GM23248 (cell line): ENCODE measurements around the gene MED22.

ENCODE experiments used
- EZH2 ChIP-seq: fragments of 200-600 bp; sonication (generic); IDR thresholded peaks from 2 replicates; pipeline ENCODE4 v1.6.1; 2018; ENCODE audit warnings: antibody characterized with exemption, mild to moderate bottlenecking; ENCODE audit not compliant: insufficient read depth, poor library complexity, severe bottlenecking
- EZH2phosphoT487 ChIP-seq: fragments of 200-600 bp; sonication (generic); IDR thresholded peaks from 2 replicates; pipeline ENCODE4 v1.6.1; 2018; ENCODE audit warnings: antibody characterized with exemption, moderate library complexity, mild to moderate bottlenecking, low read depth; ENCODE audit not compliant: insufficient read depth

- TF ChIP-seq EZH2phosphoT487 (no peak), EZH2 (no peak)
Measured at GRCh38 chr9:133332381-133332730, 15.6 kb downstream of the MED22 start.
